ENCODE results near the gene YIPF4. TPM values are rescaled to one million over a fixed set of nuclear protein-coding genes. Genes with fewer than 3 reads are reported as not detected.
A peak's percentile ranks its signal among the peaks of the same experiment; 100 is the strongest.
"Not testable (repeated sequence)": the region's sequence is repeated elsewhere in the genome, so short reads cannot be mapped to it uniquely, and the experiment has no call there.

Gene YIPF4
- total RNA-seq, 1 donor from 2014 or later: 52.3 TPM

- H3K4me2 ChIP-seq (ENCODE audit: low read length); H3K36me3 ChIP-seq (ENCODE audit: insufficient read depth, low read length); H3K4me3 ChIP-seq (ENCODE audit: insufficient read depth, low read depth, low read length); H3K27me3 Mint-ChIP-seq (ENCODE audit: low read depth, unreplicated experiment); H3K9me3 Mint-ChIP-seq (ENCODE audit: unreplicated experiment); H3K27me3 ChIP-seq (ENCODE audit: insufficient read depth, low read length); H3K4me1 ChIP-seq (ENCODE audit: insufficient read depth, low read length); H3K27ac Mint-ChIP-seq (ENCODE audit: unreplicated experiment); H3K36me3 Mint-ChIP-seq (ENCODE audit: low read depth, unreplicated experiment); H3K79me2 ChIP-seq (ENCODE audit: insufficient read depth, low read length); H4K20me1 ChIP-seq (ENCODE audit: insufficient read depth, low read length); DNase-seq (ENCODE audit: low read depth); H3K27ac ChIP-seq (ENCODE audit: low read depth, low read length); H3K9me3 ChIP-seq (ENCODE audit: insufficient read depth, low read depth, low read length); H3K9ac ChIP-seq (ENCODE audit: low read length); FAIRE-seq; H2AFZ ChIP-seq (ENCODE audit: low read depth, low read length); H3K4me1 Mint-ChIP-seq (ENCODE audit: low read depth, unreplicated experiment); H3K4me3 Mint-ChIP-seq (ENCODE audit: unreplicated experiment): not testable (repeated sequence)
These were observed 51.7 kb downstream of the YIPF4 start for GRCh38 chr2:32329180-32329980.

GRCh38 chr2:32330136-32330535 lies 52.4 kb downstream of the YIPF4 start:
- H3K36me3 ChIP-seq (ENCODE audit: insufficient read depth, low read length): no peaks in the 10 kb centered on the region
- Mint-ChIP-seq H3K4me3 (ENCODE audit: unreplicated experiment) (no peak overlapping the region), H3K4me1 (ENCODE audit: low read depth, unreplicated experiment) (peaks cover 8% of the 10 kb centered on the region), H3K27me3 (ENCODE audit: low read depth, unreplicated experiment) (no peaks in the 10 kb centered on the region), H3K9me3 (ENCODE audit: unreplicated experiment) (no peaks in the 10 kb centered on the region), H3K36me3 (ENCODE audit: low read depth, unreplicated experiment) (no peaks in the 10 kb centered on the region), H3K27ac (ENCODE audit: unreplicated experiment) (no peak overlapping the region)
- no peak overlapping the region for H2AFZ ChIP-seq (ENCODE audit: low read depth, low read length)
- H3K4me2 ChIP-seq (ENCODE audit: low read length): no peak overlapping the region
- no peaks in the 10 kb centered on the region for H3K27me3 ChIP-seq (ENCODE audit: insufficient read depth, low read length)
- no peaks in the 10 kb centered on the region for H3K9me3 ChIP-seq (ENCODE audit: insufficient read depth, low read depth, low read length)
- H3K27ac ChIP-seq (ENCODE audit: low read depth, low read length): no peak overlapping the region
- H4K20me1 ChIP-seq (ENCODE audit: insufficient read depth, low read length): no peaks in the 10 kb centered on the region
- peak; percentile 58 for DNase-seq (ENCODE audit: low read depth)
- no peak for FAIRE-seq
- no peak overlapping the region for H3K4me3 ChIP-seq (ENCODE audit: insufficient read depth, low read depth, low read length)
- no peaks in the 10 kb centered on the region for H3K79me2 ChIP-seq (ENCODE audit: insufficient read depth, low read length)
- no peak overlapping the region for H3K9ac ChIP-seq (ENCODE audit: low read length)
- no peaks in the 10 kb centered on the region for H3K4me1 ChIP-seq (ENCODE audit: insufficient read depth, low read length)
- TF ChIP-seq CTCF (IDR thresholded peaks at IDR 0.05; ENCODE audit: insufficient read depth, low read depth, low read length) (no peak), EZH2 (IDR thresholded peaks at IDR 0.05; ENCODE audit: insufficient read depth, low read length) (no peak)

GRCh38 chr2:32342801-32343200 lies 65.1 kb downstream of the YIPF4 start:
- H2AFZ ChIP-seq (ENCODE audit: low read depth, low read length): no peak overlapping the region
- no peak overlapping the region for H3K4me2 ChIP-seq (ENCODE audit: low read length)
- no peaks in the 10 kb centered on the region for H4K20me1 ChIP-seq (ENCODE audit: insufficient read depth, low read length)
- Mint-ChIP-seq H3K27ac (ENCODE audit: unreplicated experiment) (no peak overlapping the region), H3K4me3 (ENCODE audit: unreplicated experiment) (no peak overlapping the region), H3K27me3 (ENCODE audit: low read depth, unreplicated experiment) (no peaks in the 10 kb centered on the region), H3K4me1 (ENCODE audit: low read depth, unreplicated experiment) (no peaks in the 10 kb centered on the region), H3K9me3 (ENCODE audit: unreplicated experiment) (no peaks in the 10 kb centered on the region), H3K36me3 (ENCODE audit: low read depth, unreplicated experiment) (no peaks in the 10 kb centered on the region)
- no peaks in the 10 kb centered on the region for H3K9me3 ChIP-seq (ENCODE audit: insufficient read depth, low read depth, low read length)
- DNase-seq (ENCODE audit: low read depth) (no peak), FAIRE-seq (no peak)
- H3K36me3 ChIP-seq (ENCODE audit: insufficient read depth, low read length): no peaks in the 10 kb centered on the region
- no peaks in the 10 kb centered on the region for H3K27me3 ChIP-seq (ENCODE audit: insufficient read depth, low read length)
- H3K9ac ChIP-seq (ENCODE audit: low read length): no peak overlapping the region
- H3K4me1 ChIP-seq (ENCODE audit: insufficient read depth, low read length): no peaks in the 10 kb centered on the region
- H3K27ac ChIP-seq (ENCODE audit: low read depth, low read length): no peak overlapping the region
- H3K4me3 ChIP-seq (ENCODE audit: insufficient read depth, low read depth, low read length): no peak overlapping the region
- no peak for TF ChIP-seq EZH2 (IDR thresholded peaks at IDR 0.05; ENCODE audit: insufficient read depth, low read length)
- no peak for TF ChIP-seq CTCF (IDR thresholded peaks at IDR 0.05; ENCODE audit: insufficient read depth, low read depth, low read length)
- H3K79me2 ChIP-seq (ENCODE audit: insufficient read depth, low read length): no peaks in the 10 kb centered on the region

GRCh38 chr2:32350797-32351196 lies 73.1 kb downstream of the YIPF4 start:
- H3K4me3 ChIP-seq (ENCODE audit: insufficient read depth, low read depth, low read length); H3K9ac ChIP-seq (ENCODE audit: low read length); H2AFZ ChIP-seq (ENCODE audit: low read depth, low read length); H3K4me1 ChIP-seq (ENCODE audit: insufficient read depth, low read length); H3K4me3 Mint-ChIP-seq (ENCODE audit: unreplicated experiment); H3K4me1 Mint-ChIP-seq (ENCODE audit: low read depth, unreplicated experiment); H3K27ac Mint-ChIP-seq (ENCODE audit: unreplicated experiment); H3K9me3 ChIP-seq (ENCODE audit: insufficient read depth, low read depth, low read length); H3K36me3 ChIP-seq (ENCODE audit: insufficient read depth, low read length); H3K27me3 ChIP-seq (ENCODE audit: insufficient read depth, low read length); H3K27ac ChIP-seq (ENCODE audit: low read depth, low read length); FAIRE-seq; H3K27me3 Mint-ChIP-seq (ENCODE audit: low read depth, unreplicated experiment); H3K79me2 ChIP-seq (ENCODE audit: insufficient read depth, low read length); H3K9me3 Mint-ChIP-seq (ENCODE audit: unreplicated experiment); H3K36me3 Mint-ChIP-seq (ENCODE audit: low read depth, unreplicated experiment); H3K4me2 ChIP-seq (ENCODE audit: low read length); DNase-seq (ENCODE audit: low read depth); H4K20me1 ChIP-seq (ENCODE audit: insufficient read depth, low read length): not testable (repeated sequence)
